Measurements from ENCODE around the gene PNPLA8.

PNPLA8 gene

DNA sequence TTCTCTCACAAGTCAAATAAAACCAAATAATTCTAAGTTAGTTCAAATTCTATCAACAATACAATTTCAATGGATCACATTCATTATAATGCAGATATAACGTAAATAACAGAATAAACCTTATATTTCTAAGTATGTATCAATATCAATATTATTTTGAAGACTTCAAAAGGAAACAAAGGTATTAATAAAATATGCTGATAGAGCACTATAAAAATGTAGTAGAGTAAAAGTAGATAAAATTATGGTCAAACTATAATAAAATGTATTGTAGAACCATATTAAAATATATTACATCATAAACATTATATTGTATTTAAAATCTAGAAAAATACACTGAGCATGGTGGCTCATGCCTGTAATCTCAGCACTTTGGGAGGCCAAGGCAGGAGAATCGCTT lies 46.2 kb downstream of the PNPLA8 start (continued):
- no peak for TF ChIP-seq GLIS2 (tag by site-specific recombination; IDR thresholded peaks at IDR 0.05)
- TF ChIP-seq ZNF701 (tag by site-specific recombination; IDR thresholded peaks at IDR 0.05), result no peak
- no peak for TF ChIP-seq ZSCAN30 (tag by site-specific recombination; IDR thresholded peaks at IDR 0.05)
- TF ChIP-seq, protein P1, sequence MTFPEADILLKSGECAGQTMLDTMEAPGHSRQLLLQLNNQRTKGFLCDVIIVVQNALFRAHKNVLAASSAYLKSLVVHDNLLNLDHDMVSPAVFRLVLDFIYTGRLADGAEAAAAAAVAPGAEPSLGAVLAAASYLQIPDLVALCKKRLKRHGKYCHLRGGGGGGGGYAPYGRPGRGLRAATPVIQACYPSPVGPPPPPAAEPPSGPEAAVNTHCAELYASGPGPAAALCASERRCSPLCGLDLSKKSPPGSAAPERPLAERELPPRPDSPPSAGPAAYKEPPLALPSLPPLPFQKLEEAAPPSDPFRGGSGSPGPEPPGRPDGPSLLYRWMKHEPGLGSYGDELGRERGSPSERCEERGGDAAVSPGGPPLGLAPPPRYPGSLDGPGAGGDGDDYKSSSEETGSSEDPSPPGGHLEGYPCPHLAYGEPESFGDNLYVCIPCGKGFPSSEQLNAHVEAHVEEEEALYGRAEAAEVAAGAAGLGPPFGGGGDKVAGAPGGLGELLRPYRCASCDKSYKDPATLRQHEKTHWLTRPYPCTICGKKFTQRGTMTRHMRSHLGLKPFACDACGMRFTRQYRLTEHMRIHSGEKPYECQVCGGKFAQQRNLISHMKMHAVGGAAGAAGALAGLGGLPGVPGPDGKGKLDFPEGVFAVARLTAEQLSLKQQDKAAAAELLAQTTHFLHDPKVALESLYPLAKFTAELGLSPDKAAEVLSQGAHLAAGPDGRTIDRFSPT (tag by site-specific recombination; IDR thresholded peaks at IDR 0.05), result no peak
- no peak for TF ChIP-seq ZNF292 (tag by site-specific recombination; IDR thresholded peaks at IDR 0.05; ENCODE audit: borderline replicate concordance, low read depth)
- no peak for TF ChIP-seq ZNF768 (tag by site-specific recombination; IDR thresholded peaks at IDR 0.05)
- TF ChIP-seq ZNF529 (tag by site-specific recombination; IDR thresholded peaks at IDR 0.05; ENCODE audit: insufficient replicate concordance), result no peak
- no peak for TF ChIP-seq ZNF202 (tag by site-specific recombination; IDR thresholded peaks at IDR 0.05; ENCODE audit: borderline replicate concordance)

DNA sequence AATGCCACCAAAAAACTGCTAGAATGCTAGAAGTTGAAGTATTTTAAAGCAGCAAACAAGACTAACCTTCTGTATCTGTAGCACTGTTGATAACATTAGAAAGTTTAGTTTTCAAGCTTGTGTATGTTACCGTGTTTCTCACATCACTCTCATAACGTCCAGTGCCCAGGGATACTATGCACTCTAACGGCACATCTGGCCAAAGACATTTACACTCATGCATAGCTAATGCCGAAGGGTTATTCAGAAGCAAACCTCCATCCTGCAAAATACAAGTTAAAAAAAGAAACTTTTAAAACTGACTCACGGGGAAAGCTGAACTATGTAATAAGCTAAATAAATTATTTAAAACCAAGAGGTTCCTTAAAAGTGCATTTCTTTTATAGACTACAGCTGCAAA lies 46.8 kb downstream of the PNPLA8 start:
- Histone ChIP-seq H3K4me3 (ENCODE audit: low read depth, low read length) (no peak overlapping the region), H3K36me3 (ENCODE audit: control insufficient read depth in 2 of 2, insufficient read depth in 1 of 2, low read length in 2 of 2) (peaks cover 0 to 3% of the 10 kb centered on the region in 2 experiments; a peak in 1 of 3 replicates), H3K27ac (ENCODE audit: extremely low read depth, low read depth, low read length) (no peak overlapping the region), H3K9me3 (ENCODE audit: control insufficient read depth, insufficient read depth, low read depth, low read length) (no peaks in the 10 kb centered on the region), H3K4me1 (ENCODE audit: control insufficient read depth, insufficient read depth, low read length) (no peaks in the 10 kb centered on the region)
- TF ChIP-seq, protein P2, sequence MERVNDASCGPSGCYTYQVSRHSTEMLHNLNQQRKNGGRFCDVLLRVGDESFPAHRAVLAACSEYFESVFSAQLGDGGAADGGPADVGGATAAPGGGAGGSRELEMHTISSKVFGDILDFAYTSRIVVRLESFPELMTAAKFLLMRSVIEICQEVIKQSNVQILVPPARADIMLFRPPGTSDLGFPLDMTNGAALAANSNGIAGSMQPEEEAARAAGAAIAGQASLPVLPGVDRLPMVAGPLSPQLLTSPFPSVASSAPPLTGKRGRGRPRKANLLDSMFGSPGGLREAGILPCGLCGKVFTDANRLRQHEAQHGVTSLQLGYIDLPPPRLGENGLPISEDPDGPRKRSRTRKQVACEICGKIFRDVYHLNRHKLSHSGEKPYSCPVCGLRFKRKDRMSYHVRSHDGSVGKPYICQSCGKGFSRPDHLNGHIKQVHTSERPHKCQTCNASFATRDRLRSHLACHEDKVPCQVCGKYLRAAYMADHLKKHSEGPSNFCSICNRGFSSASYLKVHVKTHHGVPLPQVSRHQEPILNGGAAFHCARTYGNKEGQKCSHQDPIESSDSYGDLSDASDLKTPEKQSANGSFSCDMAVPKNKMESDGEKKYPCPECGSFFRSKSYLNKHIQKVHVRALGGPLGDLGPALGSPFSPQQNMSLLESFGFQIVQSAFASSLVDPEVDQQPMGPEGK (tag by site-specific recombination; IDR thresholded peaks at IDR 0.05), result no peak
- TF ChIP-seq, protein P3, sequence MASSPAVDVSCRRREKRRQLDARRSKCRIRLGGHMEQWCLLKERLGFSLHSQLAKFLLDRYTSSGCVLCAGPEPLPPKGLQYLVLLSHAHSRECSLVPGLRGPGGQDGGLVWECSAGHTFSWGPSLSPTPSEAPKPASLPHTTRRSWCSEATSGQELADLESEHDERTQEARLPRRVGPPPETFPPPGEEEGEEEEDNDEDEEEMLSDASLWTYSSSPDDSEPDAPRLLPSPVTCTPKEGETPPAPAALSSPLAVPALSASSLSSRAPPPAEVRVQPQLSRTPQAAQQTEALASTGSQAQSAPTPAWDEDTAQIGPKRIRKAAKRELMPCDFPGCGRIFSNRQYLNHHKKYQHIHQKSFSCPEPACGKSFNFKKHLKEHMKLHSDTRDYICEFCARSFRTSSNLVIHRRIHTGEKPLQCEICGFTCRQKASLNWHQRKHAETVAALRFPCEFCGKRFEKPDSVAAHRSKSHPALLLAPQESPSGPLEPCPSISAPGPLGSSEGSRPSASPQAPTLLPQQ (tag by site-specific recombination; IDR thresholded peaks at IDR 0.05), result no peak
- TF ChIP-seq PRDM1 (tag by site-specific recombination; IDR thresholded peaks at IDR 0.05), result no peak
- no peak for TF ChIP-seq ZNF24 (tag by site-specific recombination; IDR thresholded peaks at IDR 0.05)
- ChIA-PET CTCF (interaction anchor here (0.9 kb wide), 1 partner anchor 298 kb away, joined by 5 read pairs; no protein-coding TSS in a partner anchor), POLR2A (no interaction called here)

DNA sequence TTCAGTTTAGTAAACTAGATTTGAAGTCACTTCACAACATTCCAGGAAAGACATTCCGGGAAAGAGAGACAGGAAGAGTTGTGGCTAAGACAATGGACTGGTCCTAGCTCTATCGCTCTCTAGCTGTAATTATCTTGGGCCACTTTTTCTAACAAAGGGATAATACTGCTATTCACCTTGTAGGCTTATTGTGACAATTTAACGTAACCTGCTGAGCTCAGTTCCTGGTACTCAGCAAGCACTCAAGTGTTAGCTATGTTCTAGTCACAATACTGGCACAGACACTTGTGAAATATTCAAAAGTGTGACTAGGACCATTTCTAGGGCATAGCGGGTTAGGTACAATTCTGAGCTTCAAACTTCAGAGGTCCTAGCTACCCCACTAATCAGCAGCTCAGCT lies 57.7 kb downstream of the PNPLA8 start:
- H3K4me3 ChIP-seq (ENCODE audit: low read depth, low read length), result no peak overlapping the region
- H3K27ac ChIP-seq (ENCODE audit: extremely low read depth, low read depth, low read length), result no peak overlapping the region
- H3K36me3 ChIP-seq (ENCODE audit: control insufficient read depth in 2 of 2, insufficient read depth in 1 of 2, low read length in 2 of 2), result no peaks in the 10 kb centered on the region
- CTCF ChIA-PET, result interaction anchor here (0.6 to 1.4 kb wide), 4 partner anchors 8 to 311 kb away, joined by 3 to 14 read pairs (median 9); no protein-coding TSS in a partner anchor
- POLR2A ChIA-PET, result interaction anchor here (0.7 kb wide), 2 partner anchors 9 to 12 kb away, joined by 3 read pairs; partner anchors contain the start of gene NRCAM
- no peaks in the 10 kb centered on the region for H3K9me3 ChIP-seq (ENCODE audit: control insufficient read depth, insufficient read depth, low read depth, low read length)
- H3K4me1 ChIP-seq (ENCODE audit: control insufficient read depth, insufficient read depth, low read length), result no peaks in the 10 kb centered on the region
- TF ChIP-seq ZNF155 (tag by site-specific recombination; IDR thresholded peaks at IDR 0.05) (no peak), ZNF433 (tag by site-specific recombination; IDR thresholded peaks at IDR 0.05; ENCODE audit: low read depth) (no peak), BCL11B (tag by site-specific recombination; IDR thresholded peaks at IDR 0.05; ENCODE audit: low read depth) (no peak), ZNF555 (tag by site-specific recombination; conservative IDR thresholded peaks at IDR 0.05) (no peak), ZNF366 (tag by site-specific recombination; conservative IDR thresholded peaks at IDR 0.05) (no peak)
- TF ChIP-seq, protein P4, sequence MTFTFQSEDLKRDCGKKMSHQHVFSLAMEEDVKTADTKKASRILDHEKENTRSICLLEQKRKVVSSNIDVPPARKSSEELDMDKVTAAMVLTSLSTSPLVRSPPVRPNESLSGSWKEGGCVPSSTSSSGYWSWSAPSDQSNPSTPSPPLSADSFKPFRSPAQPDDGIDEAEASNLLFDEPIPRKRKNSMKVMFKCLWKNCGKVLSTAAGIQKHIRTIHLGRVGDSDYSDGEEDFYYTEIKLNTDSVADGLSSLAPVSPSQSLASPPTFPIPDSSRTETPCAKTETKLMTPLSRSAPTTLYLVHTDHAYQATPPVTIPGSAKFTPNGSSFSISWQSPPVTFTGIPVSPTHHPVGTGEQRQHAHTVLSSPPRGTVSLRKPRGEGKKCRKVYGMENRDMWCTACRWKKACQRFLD (tag by site-specific recombination; IDR thresholded peaks at IDR 0.05), result no peak
- TF ChIP-seq, protein P5, sequence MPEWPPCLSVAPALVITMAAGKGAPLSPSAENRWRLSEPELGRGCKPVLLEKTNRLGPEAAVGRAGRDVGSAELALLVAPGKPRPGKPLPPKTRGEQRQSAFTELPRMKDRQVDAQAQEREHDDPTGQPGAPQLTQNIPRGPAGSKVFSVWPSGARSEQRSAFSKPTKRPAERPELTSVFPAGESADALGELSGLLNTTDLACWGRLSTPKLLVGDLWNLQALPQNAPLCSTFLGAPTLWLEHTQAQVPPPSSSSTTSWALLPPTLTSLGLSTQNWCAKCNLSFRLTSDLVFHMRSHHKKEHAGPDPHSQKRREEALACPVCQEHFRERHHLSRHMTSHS (tag by site-specific recombination; IDR thresholded peaks at IDR 0.05), result no peak
- TF ChIP-seq, protein P6, sequence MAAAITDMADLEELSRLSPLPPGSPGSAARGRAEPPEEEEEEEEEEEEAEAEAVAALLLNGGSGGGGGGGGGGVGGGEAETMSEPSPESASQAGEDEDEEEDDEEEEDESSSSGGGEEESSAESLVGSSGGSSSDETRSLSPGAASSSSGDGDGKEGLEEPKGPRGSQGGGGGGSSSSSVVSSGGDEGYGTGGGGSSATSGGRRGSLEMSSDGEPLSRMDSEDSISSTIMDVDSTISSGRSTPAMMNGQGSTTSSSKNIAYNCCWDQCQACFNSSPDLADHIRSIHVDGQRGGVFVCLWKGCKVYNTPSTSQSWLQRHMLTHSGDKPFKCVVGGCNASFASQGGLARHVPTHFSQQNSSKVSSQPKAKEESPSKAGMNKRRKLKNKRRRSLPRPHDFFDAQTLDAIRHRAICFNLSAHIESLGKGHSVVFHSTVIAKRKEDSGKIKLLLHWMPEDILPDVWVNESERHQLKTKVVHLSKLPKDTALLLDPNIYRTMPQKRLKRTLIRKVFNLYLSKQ (tag by site-specific recombination; IDR thresholded peaks at IDR 0.05; ENCODE audit: borderline replicate concordance), result no peak
- TF ChIP-seq, protein P7, sequence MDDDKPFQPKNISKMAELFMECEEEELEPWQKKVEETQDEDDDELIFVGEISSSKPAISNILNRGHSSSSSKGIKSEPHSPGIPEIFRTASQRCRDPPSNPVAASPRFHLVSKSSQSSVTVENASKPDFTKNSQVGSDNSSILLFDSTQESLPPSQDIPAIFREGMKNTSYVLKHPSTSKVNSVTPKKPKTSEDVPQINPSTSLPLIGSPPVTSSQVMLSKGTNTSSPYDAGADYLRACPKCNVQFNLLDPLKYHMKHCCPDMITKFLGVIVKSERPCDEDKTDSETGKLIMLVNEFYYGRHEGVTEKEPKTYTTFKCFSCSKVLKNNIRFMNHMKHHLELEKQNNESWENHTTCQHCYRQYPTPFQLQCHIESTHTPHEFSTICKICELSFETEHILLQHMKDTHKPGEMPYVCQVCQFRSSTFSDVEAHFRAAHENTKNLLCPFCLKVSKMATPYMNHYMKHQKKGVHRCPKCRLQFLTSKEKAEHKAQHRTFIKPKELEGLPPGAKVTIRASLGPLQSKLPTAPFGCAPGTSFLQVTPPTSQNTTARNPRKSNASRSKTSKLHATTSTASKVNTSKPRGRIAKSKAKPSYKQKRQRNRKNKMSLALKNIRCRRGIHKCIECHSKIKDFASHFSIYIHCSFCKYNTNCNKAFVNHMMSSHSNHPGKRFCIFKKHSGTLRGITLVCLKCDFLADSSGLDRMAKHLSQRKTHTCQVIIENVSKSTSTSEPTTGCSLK (tag by site-specific recombination; IDR thresholded peaks at IDR 0.05), result no peak

Data from HEK293 (cell line).